PC-9 (cell line): ENCODE measurements around the gene GLI1. TPM values are rescaled to one million over a fixed set of nuclear protein-coding genes. Genes with fewer than 3 reads are reported as not detected.
A peak's percentile ranks its signal among the peaks of the same experiment; 100 is the strongest.

Experiments
- BruUV-seq: library from RNA; stranded (reverse); fragments of 400-500 nt; replicated peaks from 2 replicates; lab custom pipeline; 2021; lab: Mats Ljungman, UMichigan
- CTCF ChIA-PET: fragments of 300-600 bp; sonication (Branson Sonifier 250); formaldehyde crosslinking; loops from one replicate; lab custom pipeline; 2022; ENCODE audit warnings: antibody characterized with exemption; lab: Charles Lee
- POLR2A ChIA-PET: fragments of 300-600 bp; sonication (Branson Sonifier 250); formaldehyde crosslinking; loops from one replicate; lab custom pipeline; 2022; ENCODE audit warnings: antibody characterized with exemption; ENCODE audit not compliant: unreplicated experiment; lab: Charles Lee
- DNase-seq, 2 experiments: peaks; one replicate each; pipeline versions ENCODE4 v3.0.0 to v3.0.0-alpha.2; 2015 to 2022; ENCODE audit warnings: mixed read lengths in 1 of 2
- H2AFZ ChIP-seq: fragments of 200-600 bp; sonication (generic); 2 replicates; pipeline ENCODE4 v1.8.1; 2017; ENCODE audit warnings: antibody characterized with exemption
- H3F3A ChIP-seq: fragments of 200-600 bp; sonication (generic); 2 replicates; pipeline ENCODE4 v1.8.1; 2017; ENCODE audit warnings: antibody characterized with exemption, mild to moderate bottlenecking, low read depth; ENCODE audit not compliant: insufficient read depth
- H3K27ac ChIP-seq: fragments of 200-600 bp; sonication (generic); 2 replicates; pipeline ENCODE4 v1.6.1; 2016; ENCODE audit warnings: mixed run types
- H3K27me3 ChIP-seq: fragments of 200-600 bp; sonication (generic); 2 replicates; pipeline ENCODE4 v1.6.1; 2016; ENCODE audit warnings: low read depth, mixed run types; ENCODE audit not compliant: insufficient read depth
- H3K36me3 ChIP-seq: fragments of 200-600 bp; sonication (generic); 2 replicates; pipeline ENCODE4 v1.6.1; 2016; ENCODE audit warnings: low read depth, mixed run types
- H3K4me1 ChIP-seq: fragments of 200-600 bp; sonication (generic); replicated peaks from 2 replicates; pipeline ENCODE4 v1.6.1; 2016; ENCODE audit warnings: mixed run types; ENCODE audit not compliant: insufficient read depth
- H3K4me2 ChIP-seq: fragments of 200-600 bp; sonication (generic); 2 replicates; pipeline ENCODE4 v1.6.1; 2017; ENCODE audit warnings: mixed run types
- H3K4me3 ChIP-seq: fragments of 200-600 bp; sonication (generic); 2 replicates; pipeline ENCODE4 v1.6.1; 2016; ENCODE audit warnings: mixed run types
- H3K79me2 ChIP-seq: fragments of 200-600 bp; sonication (generic); 2 replicates; pipeline ENCODE4 v1.6.1; 2017; ENCODE audit warnings: low read depth, mixed run types
- H3K9me2 ChIP-seq: fragments of 200-600 bp; sonication (generic); 2 replicates; pipeline ENCODE4 v1.8.1; 2017; ENCODE audit warnings: mild to moderate bottlenecking; ENCODE audit not compliant: insufficient read depth
- H3K9me3 ChIP-seq: fragments of 200-600 bp; sonication (generic); 2 replicates; pipeline ENCODE4 v1.8.1; 2016; ENCODE audit warnings: low read depth; ENCODE audit not compliant: insufficient read depth
- H4K20me1 ChIP-seq: fragments of 200-600 bp; sonication (generic); 2 replicates; pipeline ENCODE4 v1.8.1; 2017; ENCODE audit not compliant: insufficient read depth
- CTCF ChIP-seq: fragments of 200-600 bp; sonication (generic); conservative IDR thresholded peaks from 2 replicates; pipeline ENCODE4 v1.6.1; 2017; ENCODE audit warnings: mixed run types, antibody characterized with exemption, mild to moderate bottlenecking, moderate library complexity
- EZH2 ChIP-seq: fragments of 200-600 bp; sonication (generic); IDR thresholded peaks from 2 replicates; pipeline ENCODE4 v1.8.0; 2017; ENCODE audit warnings: antibody characterized with exemption, low read depth
- intact Hi-C: fragments of 100-400 bp; cut with micrococcal nuclease; formaldehyde crosslinking; loops from one replicate; pipeline ENCODE4 v1.10.0; 2022; ENCODE audit not compliant: unreplicated experiment
- total RNA-seq: library from RNA; stranded (reverse); gene quantifications from 2 replicates; pipeline ENCODE4 v1.2.3, GENCODE V29; 2021

Gene GLI1
- total RNA-seq, 1 experiment from 2014 or later = not detected

GRCh38 chr12:57485695-57486094 is 26.1 kb downstream of the GLI1 start:
- Histone ChIP-seq H3K36me3 (peaks cover 22% of the 10 kb centered on the region), H3K4me3 (no peak overlapping the region), H2AFZ (no peak overlapping the region), H3K9me3 (no peaks in the 10 kb centered on the region), H3K79me2 (peaks cover 27% of the 10 kb centered on the region), H4K20me1 (peaks cover 19% of the 10 kb centered on the region), H3K27ac (no peak overlapping the region), H3K9me2 (no peaks in the 10 kb centered on the region), H3K4me1 (no peaks in the 10 kb centered on the region; the same call in 1 of the 2 replicates), H3K27me3 (peaks cover 12% of the 10 kb centered on the region; the same call in 1 of the 2 replicates), H3K4me2 (no peak overlapping the region), H3F3A (peaks cover 22% of the 10 kb centered on the region; the same call in 1 of the 2 replicates)
- BruUV-seq = no TSS peak
- no peak for DNase-seq
- intact Hi-C loops = no loop called here
- ChIA-PET CTCF (no interaction called here), POLR2A (interaction anchor here (0.6 kb wide), 2 partner anchors 26 to 62 kb away, joined by 4 read pairs; partner anchors contain the start of gene GLI1)
- TF ChIP-seq CTCF (no peak), EZH2 (no peak)

GRCh38 chr12:57487055-57487596 is 27.5 kb downstream of the GLI1 start:
- POLR2A ChIA-PET = no interaction called here

More at GRCh38 chr12:57487055-57487596, 27.5 kb downstream of the GLI1 start:
- H3K4me3 ChIP-seq = peak overlapping the region; percentile 97; the same call in 1 of the 2 replicates
- H2AFZ ChIP-seq = no peak overlapping the region
- H3K4me2 ChIP-seq = peak overlapping the region; percentile 49; the same call in 1 of the 2 replicates
- H3K9me2 ChIP-seq = no peaks in the 10 kb centered on the region
- intact Hi-C loops = no loop called here
- no peaks in the 10 kb centered on the region; the same call in 1 of the 2 replicates for H3K4me1 ChIP-seq
- peaks cover 34% of the 10 kb centered on the region; the same call in 1 of the 2 replicates for H3F3A ChIP-seq
- peaks cover 37% of the 10 kb centered on the region for H3K79me2 ChIP-seq
- H3K36me3 ChIP-seq = peaks cover 34% of the 10 kb centered on the region
- H3K9me3 ChIP-seq = no peaks in the 10 kb centered on the region
- DNase-seq = no peak
- CTCF ChIA-PET = interaction anchor here (0.6 kb wide), 1 partner anchor 828 kb away, joined by 3 read pairs; no protein-coding TSS in a partner anchor
- peaks cover 27% of the 10 kb centered on the region for H4K20me1 ChIP-seq
- BruUV-seq = no TSS peak
- no peak overlapping the region for H3K27ac ChIP-seq
- no peak for TF ChIP-seq CTCF
- TF ChIP-seq EZH2 = no peak
- no peaks in the 10 kb centered on the region for H3K27me3 ChIP-seq
